ENCODE data around the gene RPS6KL1. TPM values are rescaled to one million over a fixed set of nuclear protein-coding genes. Genes with fewer than 3 reads are reported as not detected.

Gene RPS6KL1
- total RNA-seq, 1 experiment from 2014 or later: 4.2 TPM

DNA sequence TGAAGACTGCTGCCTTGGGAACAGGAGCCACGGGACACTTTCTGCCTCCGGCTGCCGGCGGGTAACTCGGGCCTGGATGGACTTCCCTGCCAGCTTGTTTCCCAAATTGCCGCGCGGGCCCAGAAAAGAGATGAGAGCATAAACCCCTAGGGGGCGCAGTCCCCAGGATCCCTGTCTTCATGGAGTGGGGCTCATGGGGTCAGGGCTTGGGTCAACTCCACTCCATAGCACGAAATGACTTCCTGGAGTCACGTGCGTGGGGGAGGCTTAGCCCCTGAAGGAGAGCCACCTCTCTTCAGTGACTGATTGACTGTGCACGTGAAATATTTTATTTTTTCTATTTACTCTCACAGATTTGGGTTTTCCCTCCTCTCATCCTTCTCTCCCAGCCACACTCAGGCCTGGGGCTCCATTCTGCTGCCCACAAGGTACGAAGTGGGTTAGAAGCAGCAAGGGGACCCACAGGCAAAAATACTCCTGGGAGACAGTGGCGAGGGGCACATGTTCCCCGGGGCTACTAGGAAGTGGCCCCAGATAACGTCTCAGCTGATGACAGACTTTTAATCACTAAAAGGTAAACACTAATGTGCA, 22.3 kb upstream of the RPS6KL1 start:
- TF ChIP-seq EZH2 (IDR thresholded peaks at IDR 0.05; ENCODE audit: low read depth): no peak
- TF ChIP-seq, protein P1, sequence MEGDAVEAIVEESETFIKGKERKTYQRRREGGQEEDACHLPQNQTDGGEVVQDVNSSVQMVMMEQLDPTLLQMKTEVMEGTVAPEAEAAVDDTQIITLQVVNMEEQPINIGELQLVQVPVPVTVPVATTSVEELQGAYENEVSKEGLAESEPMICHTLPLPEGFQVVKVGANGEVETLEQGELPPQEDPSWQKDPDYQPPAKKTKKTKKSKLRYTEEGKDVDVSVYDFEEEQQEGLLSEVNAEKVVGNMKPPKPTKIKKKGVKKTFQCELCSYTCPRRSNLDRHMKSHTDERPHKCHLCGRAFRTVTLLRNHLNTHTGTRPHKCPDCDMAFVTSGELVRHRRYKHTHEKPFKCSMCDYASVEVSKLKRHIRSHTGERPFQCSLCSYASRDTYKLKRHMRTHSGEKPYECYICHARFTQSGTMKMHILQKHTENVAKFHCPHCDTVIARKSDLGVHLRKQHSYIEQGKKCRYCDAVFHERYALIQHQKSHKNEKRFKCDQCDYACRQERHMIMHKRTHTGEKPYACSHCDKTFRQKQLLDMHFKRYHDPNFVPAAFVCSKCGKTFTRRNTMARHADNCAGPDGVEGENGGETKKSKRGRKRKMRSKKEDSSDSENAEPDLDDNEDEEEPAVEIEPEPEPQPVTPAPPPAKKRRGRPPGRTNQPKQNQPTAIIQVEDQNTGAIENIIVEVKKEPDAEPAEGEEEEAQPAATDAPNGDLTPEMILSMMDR (conservative IDR thresholded peaks at IDR 0.05): peak; percentile 87
- H3K36me3 ChIP-seq (ENCODE audit: low read depth): no peaks in the 10 kb centered on the region
- H2AFZ ChIP-seq: 0 out of 2 replicates have a peak overlapping the region, but pooled peaks have one; percentile 29
- no peaks in the 10 kb centered on the region for H4K20me1 ChIP-seq (ENCODE audit: insufficient read depth)
- no peaks in the 10 kb centered on the region for H3K9me2 ChIP-seq (ENCODE audit: insufficient read depth)
- POLR2A ChIA-PET (ENCODE audit: unreplicated experiment): interaction anchor here (0.5 to 0.8 kb wide), 4 partner anchors 48 to 100 kb away, joined by 3 read pairs; no protein-coding TSS in a partner anchor
- no peaks in the 10 kb centered on the region for H3K79me2 ChIP-seq (ENCODE audit: low read depth)
- peaks cover 17% of the 10 kb centered on the region; the same call in 1 of the 2 replicates for H3F3A ChIP-seq (ENCODE audit: insufficient read depth, low read depth)
- H3K27ac ChIP-seq: no peak overlapping the region
- peaks cover 16% of the 10 kb centered on the region for H3K4me1 ChIP-seq (replicated peaks; ENCODE audit: insufficient read depth)
- DNase-seq: peak in 1 of 2 experiments; percentile 58
- H3K27me3 ChIP-seq (ENCODE audit: insufficient read depth, low read depth): no peaks in the 10 kb centered on the region
- intact Hi-C loops (cut with micrococcal nuclease; ENCODE audit: unreplicated experiment): loop anchor here (10.0 kb wide), 1 partner anchor 359 kb away; no protein-coding TSS in a partner anchor
- peak overlapping the region; percentile 66; the same call in 1 of the 2 replicates for H3K4me2 ChIP-seq
- CTCF ChIA-PET: interaction anchor here (0.6 to 1.5 kb wide), 20 partner anchors 8 to 180 kb away, joined by 3 to 10 read pairs (median 3); partner anchors contain the start of genes ACYP1, EIF2B2, PROX2 and RPS6KL1
- H3K4me3 ChIP-seq: no peak overlapping the region
- BruUV-seq (replicated peaks): no TSS peak
- no peaks in the 10 kb centered on the region for H3K9me3 ChIP-seq (ENCODE audit: insufficient read depth, low read depth)

- Histone ChIP-seq H3K36me3 (ENCODE audit: low read depth) (no peaks in the 10 kb centered on the region), H3K9me2 (ENCODE audit: insufficient read depth) (no peaks in the 10 kb centered on the region), H2AFZ (no peak overlapping the region), H3K9me3 (ENCODE audit: insufficient read depth, low read depth) (no peaks in the 10 kb centered on the region), H4K20me1 (ENCODE audit: insufficient read depth) (no peaks in the 10 kb centered on the region), H3K4me2 (no peak overlapping the region), H3K4me1 (replicated peaks; ENCODE audit: insufficient read depth) (peaks cover 26% of the 10 kb centered on the region), H3K79me2 (ENCODE audit: low read depth) (no peaks in the 10 kb centered on the region), H3K27me3 (ENCODE audit: insufficient read depth, low read depth) (no peaks in the 10 kb centered on the region), H3K4me3 (no peak overlapping the region), H3K27ac (no peak overlapping the region), H3F3A (ENCODE audit: insufficient read depth, low read depth) (peaks cover 23% of the 10 kb centered on the region; the same call in 1 of the 2 replicates)
- no TSS peak for BruUV-seq (replicated peaks)
- ChIA-PET POLR2A (ENCODE audit: unreplicated experiment) (interaction anchor here (0.7 kb wide), 1 partner anchor 13 kb away, joined by 4 read pairs; the partner anchor contains the start of gene PGF), CTCF (interaction anchor here (1.4 kb wide), 1 partner anchor 22 kb away, joined by 4 read pairs; no protein-coding TSS in a partner anchor)
- TF ChIP-seq, protein P1 (conservative IDR thresholded peaks at IDR 0.05): no peak
- TF ChIP-seq EZH2 (IDR thresholded peaks at IDR 0.05; ENCODE audit: low read depth): no peak
- no peak for DNase-seq
- intact Hi-C loops (cut with micrococcal nuclease; ENCODE audit: unreplicated experiment): loop anchor here (10.0 kb wide), 1 partner anchor 362 kb away; no protein-coding TSS in a partner anchor
Measured at GRCh38 chr14:74942608-74943007, 19.5 kb upstream of the RPS6KL1 start.

DNA sequence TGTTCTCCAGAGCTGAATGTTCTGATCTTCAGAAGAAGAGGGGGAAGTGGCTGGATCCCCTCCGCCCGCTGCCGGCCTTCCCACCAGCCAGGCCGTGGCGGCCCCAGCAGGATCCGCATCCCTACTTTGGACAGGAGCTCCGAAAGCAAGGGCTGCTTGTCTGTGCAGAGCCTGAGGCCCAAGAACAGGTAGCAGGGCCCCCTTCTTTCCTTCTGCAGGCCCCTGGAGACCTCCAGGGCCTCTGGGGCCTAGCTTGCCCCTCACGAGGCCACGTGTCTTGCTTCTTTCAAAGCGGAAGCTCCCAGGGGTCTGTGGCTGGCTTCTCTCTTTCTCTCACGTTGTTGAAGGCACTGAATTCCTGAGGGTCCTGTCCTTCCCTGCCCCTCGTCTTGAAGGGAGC, 19.1 kb upstream of the RPS6KL1 start:
- no peak overlapping the region for H3K4me2 ChIP-seq
- POLR2A ChIA-PET (ENCODE audit: unreplicated experiment): interaction anchor here (0.6 to 0.9 kb wide), 4 partner anchors 13 to 61 kb away, joined by 4 to 10 read pairs (median 6); partner anchors contain the start of genes PGF and RPS6KL1
- intact Hi-C loops (cut with micrococcal nuclease; ENCODE audit: unreplicated experiment): loop anchor here (10.0 kb wide), 1 partner anchor 363 kb away; no protein-coding TSS in a partner anchor

More for the DNA sequence above, 19.1 kb upstream of the RPS6KL1 start:
- Histone ChIP-seq H3K9me2 (ENCODE audit: insufficient read depth) (no peaks in the 10 kb centered on the region), H2AFZ (no peak overlapping the region), H3K9me3 (ENCODE audit: insufficient read depth, low read depth) (no peaks in the 10 kb centered on the region), H3K4me1 (replicated peaks; ENCODE audit: insufficient read depth) (peaks cover 26% of the 10 kb centered on the region), H3K79me2 (ENCODE audit: low read depth) (no peaks in the 10 kb centered on the region), H3K4me3 (no peak overlapping the region), H3K36me3 (ENCODE audit: low read depth) (no peaks in the 10 kb centered on the region), H3K27ac (no peak overlapping the region), H4K20me1 (ENCODE audit: insufficient read depth) (no peaks in the 10 kb centered on the region), H3K27me3 (ENCODE audit: insufficient read depth, low read depth) (no peaks in the 10 kb centered on the region), H3F3A (ENCODE audit: insufficient read depth, low read depth) (peaks cover 23% of the 10 kb centered on the region; the same call in 1 of the 2 replicates)
- no peak for TF ChIP-seq EZH2 (IDR thresholded peaks at IDR 0.05; ENCODE audit: low read depth)
- TF ChIP-seq, protein P1 (conservative IDR thresholded peaks at IDR 0.05): no peak
- CTCF ChIA-PET: interaction anchor here (0.8 to 1.5 kb wide), 5 partner anchors 19 to 81 kb away, joined by 3 to 8 read pairs (median 4); partner anchors contain the start of gene RPS6KL1
- no peak for DNase-seq
- no TSS peak for BruUV-seq (replicated peaks)

All from PC-9 (cell line).